ENCODE data around the gene TTPAL. TPM values are rescaled to one million over a fixed set of nuclear protein-coding genes. Genes with fewer than 3 reads are reported as not detected.

The TTPAL gene
- total RNA-seq, 1 experiment from 2014 or later = 28.5 TPM

GRCh38 chr20:44467289-44467883, 8.3 kb upstream of the TTPAL start:
- DNase-seq = no peak
- no peaks in the 10 kb centered on the region for H3K79me2 ChIP-seq (ENCODE audit: low read depth)
- H3F3A ChIP-seq (ENCODE audit: insufficient read depth, low read depth) = no peaks in the 10 kb centered on the region
- no peak overlapping the region for H3K27ac ChIP-seq
- ChIA-PET CTCF (no interaction called here), POLR2A (ENCODE audit: unreplicated experiment) (no interaction called here)
- H3K36me3 ChIP-seq (ENCODE audit: low read depth) = no peaks in the 10 kb centered on the region
- no TSS peak for BruUV-seq (replicated peaks)
- H3K9me3 ChIP-seq (ENCODE audit: insufficient read depth, low read depth) = no peaks in the 10 kb centered on the region
- no peak overlapping the region for H3K4me2 ChIP-seq
- no peaks in the 10 kb centered on the region for H3K27me3 ChIP-seq (ENCODE audit: insufficient read depth, low read depth)
- intact Hi-C loops (cut with micrococcal nuclease; ENCODE audit: unreplicated experiment) = loop anchor here (10.0 kb wide), 3 partner anchors 153 to 1023 kb away; partner anchors contain the start of gene FITM2
- no peaks in the 10 kb centered on the region for H4K20me1 ChIP-seq (ENCODE audit: insufficient read depth)
- H3K9me2 ChIP-seq (ENCODE audit: insufficient read depth) = no peaks in the 10 kb centered on the region
- no peak for TF ChIP-seq EZH2 (IDR thresholded peaks at IDR 0.05; ENCODE audit: low read depth)
- TF ChIP-seq, protein P1, sequence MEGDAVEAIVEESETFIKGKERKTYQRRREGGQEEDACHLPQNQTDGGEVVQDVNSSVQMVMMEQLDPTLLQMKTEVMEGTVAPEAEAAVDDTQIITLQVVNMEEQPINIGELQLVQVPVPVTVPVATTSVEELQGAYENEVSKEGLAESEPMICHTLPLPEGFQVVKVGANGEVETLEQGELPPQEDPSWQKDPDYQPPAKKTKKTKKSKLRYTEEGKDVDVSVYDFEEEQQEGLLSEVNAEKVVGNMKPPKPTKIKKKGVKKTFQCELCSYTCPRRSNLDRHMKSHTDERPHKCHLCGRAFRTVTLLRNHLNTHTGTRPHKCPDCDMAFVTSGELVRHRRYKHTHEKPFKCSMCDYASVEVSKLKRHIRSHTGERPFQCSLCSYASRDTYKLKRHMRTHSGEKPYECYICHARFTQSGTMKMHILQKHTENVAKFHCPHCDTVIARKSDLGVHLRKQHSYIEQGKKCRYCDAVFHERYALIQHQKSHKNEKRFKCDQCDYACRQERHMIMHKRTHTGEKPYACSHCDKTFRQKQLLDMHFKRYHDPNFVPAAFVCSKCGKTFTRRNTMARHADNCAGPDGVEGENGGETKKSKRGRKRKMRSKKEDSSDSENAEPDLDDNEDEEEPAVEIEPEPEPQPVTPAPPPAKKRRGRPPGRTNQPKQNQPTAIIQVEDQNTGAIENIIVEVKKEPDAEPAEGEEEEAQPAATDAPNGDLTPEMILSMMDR (conservative IDR thresholded peaks at IDR 0.05) = no peak
- no peaks in the 10 kb centered on the region for H3K4me1 ChIP-seq (replicated peaks; ENCODE audit: insufficient read depth)
- no peak overlapping the region for H2AFZ ChIP-seq
- no peak overlapping the region for H3K4me3 ChIP-seq

- TF ChIP-seq, protein P1 (conservative IDR thresholded peaks at IDR 0.05) = no peak
- TF ChIP-seq EZH2 (IDR thresholded peaks at IDR 0.05; ENCODE audit: low read depth) = no peak
- no peaks in the 10 kb centered on the region for H3K79me2 ChIP-seq (ENCODE audit: low read depth)
- H3K36me3 ChIP-seq (ENCODE audit: low read depth) = no peaks in the 10 kb centered on the region
- CTCF ChIA-PET = no interaction called here
- no peaks in the 10 kb centered on the region for H3K9me2 ChIP-seq (ENCODE audit: insufficient read depth)
- intact Hi-C loops (cut with micrococcal nuclease; ENCODE audit: unreplicated experiment) = loop anchor here (10.0 kb wide), 3 partner anchors 153 to 1023 kb away; partner anchors contain the start of gene FITM2
- no TSS peak for BruUV-seq (replicated peaks)
- no peak overlapping the region for H3K27ac ChIP-seq
- POLR2A ChIA-PET (ENCODE audit: unreplicated experiment) = no interaction called here
- H2AFZ ChIP-seq = no peak overlapping the region
- no peaks in the 10 kb centered on the region for H3F3A ChIP-seq (ENCODE audit: insufficient read depth, low read depth)
- H3K9me3 ChIP-seq (ENCODE audit: insufficient read depth, low read depth) = no peaks in the 10 kb centered on the region
- H3K4me1 ChIP-seq (replicated peaks; ENCODE audit: insufficient read depth) = no peaks in the 10 kb centered on the region
- H3K4me2 ChIP-seq = no peak overlapping the region
- no peak for DNase-seq
- no peak overlapping the region for H3K4me3 ChIP-seq
- H3K27me3 ChIP-seq (ENCODE audit: insufficient read depth, low read depth) = no peaks in the 10 kb centered on the region
- H4K20me1 ChIP-seq (ENCODE audit: insufficient read depth) = no peaks in the 10 kb centered on the region
These were observed 7.5 kb upstream of the TTPAL start for GRCh38 chr20:44468044-44468782.

DNA sequence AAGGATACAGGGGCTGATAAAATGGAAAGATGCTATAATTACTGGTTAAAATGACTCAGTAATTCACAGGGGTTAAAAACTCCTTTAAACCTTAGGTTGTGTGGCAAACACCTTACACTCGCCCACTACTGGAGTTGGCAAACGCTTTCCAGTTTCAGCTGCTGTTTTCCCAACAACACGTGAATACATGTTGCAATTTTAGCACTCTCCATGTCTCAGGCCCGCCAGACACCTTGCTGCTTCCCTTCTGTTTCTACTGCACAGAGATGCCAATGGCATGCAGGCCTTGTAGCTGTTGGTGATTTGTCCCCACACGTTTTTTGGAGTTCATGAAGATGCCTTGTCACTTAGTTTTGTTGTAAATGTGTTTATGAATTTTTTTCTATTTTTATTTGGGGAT, 5.3 kb upstream of the TTPAL start:
- H3F3A ChIP-seq (ENCODE audit: insufficient read depth, low read depth) = no peaks in the 10 kb centered on the region
- H3K4me1 ChIP-seq (replicated peaks; ENCODE audit: insufficient read depth) = peaks cover 12% of the 10 kb centered on the region
- TF ChIP-seq EZH2 (IDR thresholded peaks at IDR 0.05; ENCODE audit: low read depth) = no peak
- TF ChIP-seq, protein P1 (conservative IDR thresholded peaks at IDR 0.05) = no peak
- intact Hi-C loops (cut with micrococcal nuclease; ENCODE audit: unreplicated experiment) = no loop called here
- CTCF ChIA-PET = interaction anchor here (1.2 to 1.4 kb wide), 2 partner anchors 85 to 254 kb away, joined by 3 read pairs; no protein-coding TSS in a partner anchor
- no peaks in the 10 kb centered on the region for H3K27me3 ChIP-seq (ENCODE audit: insufficient read depth, low read depth)
- no TSS peak for BruUV-seq (replicated peaks)
- no peak overlapping the region for H3K4me3 ChIP-seq
- H4K20me1 ChIP-seq (ENCODE audit: insufficient read depth) = no peaks in the 10 kb centered on the region
- no peaks in the 10 kb centered on the region for H3K9me2 ChIP-seq (ENCODE audit: insufficient read depth)
- no peaks in the 10 kb centered on the region for H3K79me2 ChIP-seq (ENCODE audit: low read depth)
- H3K27ac ChIP-seq = no peak overlapping the region
- no peaks in the 10 kb centered on the region for H3K9me3 ChIP-seq (ENCODE audit: insufficient read depth, low read depth)
- no peak for DNase-seq
- no peak overlapping the region for H2AFZ ChIP-seq
- POLR2A ChIA-PET (ENCODE audit: unreplicated experiment) = no interaction called here
- no peaks in the 10 kb centered on the region for H3K36me3 ChIP-seq (ENCODE audit: low read depth)
- no peak overlapping the region for H3K4me2 ChIP-seq

Measured in PC-9 (cell line).